ENCODE results near the gene ZNF724.
"Not testable (repeated sequence)": the region's sequence is repeated elsewhere in the genome, so short reads cannot be mapped to it uniquely, and the experiment has no call there.

The ZNF724 gene

GRCh38 chr19:23249911-23250649, at the start of gene ZNF724:
Gene ZNF724 (minus strand): TSS chr19:23250394. CDS start chr19:23250242, 152 bp downstream.
- peak; percentile 65 to 76 (median 73) for DNase-seq

- DNase-seq = no peak
Measured at GRCh38 chr19:23294141-23294540, 43.9 kb upstream of the ZNF724 start.

GRCh38 chr19:23289966-23290365, 39.8 kb upstream of the ZNF724 start:
- not testable (repeated sequence) for DNase-seq

- DNase-seq = no peak
Measured at GRCh38 chr19:23287620-23288019, 37.4 kb upstream of the ZNF724 start.

- DNase-seq = no peak
Measured at GRCh38 chr19:23286477-23286876, 36.3 kb upstream of the ZNF724 start.

GRCh38 chr19:23285948-23286347, 35.8 kb upstream of the ZNF724 start:
- DNase-seq = no peak

GRCh38 chr19:23285326-23285725, 35.1 kb upstream of the ZNF724 start:
- not testable (repeated sequence) for DNase-seq

- peak; percentile 17 to 49 (median 26) for DNase-seq
Measured at GRCh38 chr19:23283925-23284324, 33.7 kb upstream of the ZNF724 start.

GRCh38 chr19:23281663-23282276, 31.6 kb upstream of the ZNF724 start:
- no peak for DNase-seq

- DNase-seq = not testable (repeated sequence)
Measured at GRCh38 chr19:23278118-23278517, 27.9 kb upstream of the ZNF724 start.

- peak; percentile 71 to 84 (median 74) for DNase-seq
Measured at GRCh38 chr19:23273590-23274412, 23.6 kb upstream of the ZNF724 start.

GRCh38 chr19:23273022-23273589, 22.9 kb upstream of the ZNF724 start:
- no peak for DNase-seq

GRCh38 chr19:23263870-23264590, 13.8 kb upstream of the ZNF724 start:
- no peak for DNase-seq

- DNase-seq = no peak
Measured at GRCh38 chr19:23263396-23263795, 13.2 kb upstream of the ZNF724 start.

GRCh38 chr19:23262920-23263319, 12.7 kb upstream of the ZNF724 start:
- DNase-seq = no peak

GRCh38 chr19:23261496-23262020, 11.4 kb upstream of the ZNF724 start:
- no peak for DNase-seq

- DNase-seq = no peak
Measured at GRCh38 chr19:23260956-23261355, 10.8 kb upstream of the ZNF724 start.

GRCh38 chr19:23259961-23260360, 9.8 kb upstream of the ZNF724 start:
- no peak for DNase-seq

GRCh38 chr19:23255700-23256099, 5.5 kb upstream of the ZNF724 start:
- DNase-seq = no peak

GRCh38 chr19:23254141-23254910, 4.1 kb upstream of the ZNF724 start:
- DNase-seq = no peak

GRCh38 chr19:23253256-23253655, 3.1 kb upstream of the ZNF724 start:
- not testable (repeated sequence) for DNase-seq

All from activated CD4-positive, CD25-positive, alpha-beta regulatory T cell (primary cell).